ENCODE measurements around the gene FAAP100. TPM values are rescaled to one million over a fixed set of nuclear protein-coding genes. Genes with fewer than 3 reads are reported as not detected.

The FAAP100 gene, protein sequence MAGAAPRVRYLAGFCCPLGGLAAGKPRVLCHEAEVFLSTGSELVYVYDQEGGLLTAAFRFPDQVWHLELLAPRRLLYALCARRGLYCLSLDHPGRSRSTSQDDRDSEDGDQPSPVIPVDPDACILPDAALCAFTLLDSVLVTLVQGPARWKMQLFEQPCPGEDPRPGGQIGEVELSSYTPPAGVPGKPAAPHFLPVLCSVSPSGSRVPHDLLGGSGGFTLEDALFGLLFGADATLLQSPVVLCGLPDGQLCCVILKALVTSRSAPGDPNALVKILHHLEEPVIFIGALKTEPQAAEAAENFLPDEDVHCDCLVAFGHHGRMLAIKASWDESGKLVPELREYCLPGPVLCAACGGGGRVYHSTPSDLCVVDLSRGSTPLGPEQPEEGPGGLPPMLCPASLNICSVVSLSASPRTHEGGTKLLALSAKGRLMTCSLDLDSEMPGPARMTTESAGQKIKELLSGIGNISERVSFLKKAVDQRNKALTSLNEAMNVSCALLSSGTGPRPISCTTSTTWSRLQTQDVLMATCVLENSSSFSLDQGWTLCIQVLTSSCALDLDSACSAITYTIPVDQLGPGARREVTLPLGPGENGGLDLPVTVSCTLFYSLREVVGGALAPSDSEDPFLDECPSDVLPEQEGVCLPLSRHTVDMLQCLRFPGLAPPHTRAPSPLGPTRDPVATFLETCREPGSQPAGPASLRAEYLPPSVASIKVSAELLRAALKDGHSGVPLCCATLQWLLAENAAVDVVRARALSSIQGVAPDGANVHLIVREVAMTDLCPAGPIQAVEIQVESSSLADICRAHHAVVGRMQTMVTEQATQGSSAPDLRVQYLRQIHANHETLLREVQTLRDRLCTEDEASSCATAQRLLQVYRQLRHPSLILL
- 10 to 100 TPM in 2 of 4 donors, 1 to 10 TPM in 2; 3.5 to 31.2 (median 17.3) TPM for total RNA-seq

DNA sequence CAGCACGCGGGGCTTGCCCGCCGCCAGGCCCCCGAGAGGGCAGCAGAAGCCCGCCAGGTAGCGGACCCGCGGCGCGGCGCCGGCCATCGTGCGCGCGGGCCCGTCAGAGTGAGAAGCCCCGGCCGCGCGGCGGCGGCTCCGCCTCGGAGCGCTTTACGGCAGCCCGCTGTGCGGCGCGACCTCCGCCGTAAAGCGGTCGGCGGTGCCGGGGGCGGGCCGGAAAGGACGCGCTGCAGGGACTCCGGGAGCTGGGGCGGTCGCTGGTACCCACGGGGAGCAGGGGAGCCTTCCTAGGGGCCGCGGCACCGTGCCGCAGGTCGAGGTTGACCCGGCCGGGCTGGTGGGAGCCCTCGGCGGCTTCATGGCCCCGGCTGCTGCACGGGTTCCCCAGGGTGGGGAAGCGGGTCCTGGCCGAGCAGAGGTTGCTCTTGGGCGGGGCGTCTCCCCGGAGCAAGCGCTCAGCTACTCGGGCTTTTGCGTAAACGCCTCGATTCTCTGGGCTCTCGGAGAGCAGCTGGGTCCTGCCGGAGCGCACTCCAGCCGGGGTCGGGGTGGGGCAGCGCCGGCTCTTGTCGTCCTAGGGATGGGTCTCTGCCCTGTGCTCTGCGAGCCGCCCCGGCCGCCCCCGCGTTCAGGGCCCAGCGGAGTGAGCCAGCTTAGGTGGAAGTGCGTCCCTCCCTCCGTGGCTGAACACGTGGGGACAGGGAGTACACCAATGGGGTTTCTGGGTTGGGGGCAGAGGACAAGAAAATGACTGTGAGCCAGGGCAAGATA lies at the start of gene FAAP100:
Gene FAAP100, minus strand, starts transcription at position 110 of the 774 bp plus-strand sequence. Its CDS starts 23 bp downstream, at position 87.
- H3K9me3 ChIP-seq: no peaks in the 10 kb centered on the region
- peak within 1 kb of the TSS; percentile 62 to 81 for H3K4me3 ChIP-seq
- no peaks in the 10 kb centered on the region for H3K36me3 ChIP-seq
- H3K27me3 ChIP-seq: no peaks in the 10 kb centered on the region
- peak within 1 kb of the TSS; percentile 62 to 78 for H3K27ac ChIP-seq
- peaks cover 0 to 17% of the 10 kb centered on the region in 2 donors for H3K4me1 ChIP-seq
- TF ChIP-seq POLR2A (IDR thresholded peaks at IDR 0.05): peak; percentile 58 to 80
- TF ChIP-seq, protein P1, sequence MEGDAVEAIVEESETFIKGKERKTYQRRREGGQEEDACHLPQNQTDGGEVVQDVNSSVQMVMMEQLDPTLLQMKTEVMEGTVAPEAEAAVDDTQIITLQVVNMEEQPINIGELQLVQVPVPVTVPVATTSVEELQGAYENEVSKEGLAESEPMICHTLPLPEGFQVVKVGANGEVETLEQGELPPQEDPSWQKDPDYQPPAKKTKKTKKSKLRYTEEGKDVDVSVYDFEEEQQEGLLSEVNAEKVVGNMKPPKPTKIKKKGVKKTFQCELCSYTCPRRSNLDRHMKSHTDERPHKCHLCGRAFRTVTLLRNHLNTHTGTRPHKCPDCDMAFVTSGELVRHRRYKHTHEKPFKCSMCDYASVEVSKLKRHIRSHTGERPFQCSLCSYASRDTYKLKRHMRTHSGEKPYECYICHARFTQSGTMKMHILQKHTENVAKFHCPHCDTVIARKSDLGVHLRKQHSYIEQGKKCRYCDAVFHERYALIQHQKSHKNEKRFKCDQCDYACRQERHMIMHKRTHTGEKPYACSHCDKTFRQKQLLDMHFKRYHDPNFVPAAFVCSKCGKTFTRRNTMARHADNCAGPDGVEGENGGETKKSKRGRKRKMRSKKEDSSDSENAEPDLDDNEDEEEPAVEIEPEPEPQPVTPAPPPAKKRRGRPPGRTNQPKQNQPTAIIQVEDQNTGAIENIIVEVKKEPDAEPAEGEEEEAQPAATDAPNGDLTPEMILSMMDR (IDR thresholded peaks at IDR 0.05): no peak
- peak; percentile 65 to 82 for DNase-seq
- intact Hi-C loops (cut with DNase I; ENCODE audit: low total_unique reads): no loop called here

DNA sequence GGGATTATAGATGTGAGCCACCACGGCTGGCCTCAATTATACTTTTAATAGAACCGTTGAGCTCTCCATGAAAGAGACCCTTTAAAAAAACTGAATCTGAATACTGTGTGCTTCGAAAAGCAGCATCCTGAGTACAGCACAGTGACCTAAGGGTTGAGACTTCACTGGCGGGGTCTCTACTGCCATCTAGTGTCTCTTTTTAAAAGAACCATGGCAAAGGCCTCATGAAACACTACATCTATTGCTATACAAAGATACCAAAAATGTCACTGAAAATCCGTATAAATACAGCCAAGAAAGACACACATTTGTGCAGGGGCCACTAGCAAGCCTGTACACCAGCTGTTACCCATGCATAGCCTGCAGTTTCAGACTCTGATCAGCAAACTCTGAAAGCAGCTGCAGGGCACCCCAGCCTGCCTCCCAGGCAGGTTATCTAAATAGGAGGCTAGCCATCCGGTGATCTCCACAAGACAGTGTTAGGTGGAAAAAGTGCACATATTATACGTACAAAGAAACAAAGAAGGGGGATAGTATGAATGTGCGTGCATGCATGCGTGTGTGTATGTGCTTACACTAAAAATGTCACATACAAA lies 49.5 kb upstream of the FAAP100 start:
- intact Hi-C loops (cut with DNase I; ENCODE audit: low total_unique reads): no loop called here
- Histone ChIP-seq H3K27ac (no peak overlapping the region), H3K27me3 (no peaks in the 10 kb centered on the region), H3K4me1 (peaks cover 0 to 3% of the 10 kb centered on the region in 2 donors), H3K9me3 (no peaks in the 10 kb centered on the region), H3K4me3 (no peak overlapping the region), H3K36me3 (no peaks in the 10 kb centered on the region)
- DNase-seq: peak in 1 of 2 donors; percentile 40
- TF ChIP-seq, protein P1 (IDR thresholded peaks at IDR 0.05): peak; percentile 73 to 85 (median 82)
- TF ChIP-seq POLR2A (IDR thresholded peaks at IDR 0.05): no peak

DNA sequence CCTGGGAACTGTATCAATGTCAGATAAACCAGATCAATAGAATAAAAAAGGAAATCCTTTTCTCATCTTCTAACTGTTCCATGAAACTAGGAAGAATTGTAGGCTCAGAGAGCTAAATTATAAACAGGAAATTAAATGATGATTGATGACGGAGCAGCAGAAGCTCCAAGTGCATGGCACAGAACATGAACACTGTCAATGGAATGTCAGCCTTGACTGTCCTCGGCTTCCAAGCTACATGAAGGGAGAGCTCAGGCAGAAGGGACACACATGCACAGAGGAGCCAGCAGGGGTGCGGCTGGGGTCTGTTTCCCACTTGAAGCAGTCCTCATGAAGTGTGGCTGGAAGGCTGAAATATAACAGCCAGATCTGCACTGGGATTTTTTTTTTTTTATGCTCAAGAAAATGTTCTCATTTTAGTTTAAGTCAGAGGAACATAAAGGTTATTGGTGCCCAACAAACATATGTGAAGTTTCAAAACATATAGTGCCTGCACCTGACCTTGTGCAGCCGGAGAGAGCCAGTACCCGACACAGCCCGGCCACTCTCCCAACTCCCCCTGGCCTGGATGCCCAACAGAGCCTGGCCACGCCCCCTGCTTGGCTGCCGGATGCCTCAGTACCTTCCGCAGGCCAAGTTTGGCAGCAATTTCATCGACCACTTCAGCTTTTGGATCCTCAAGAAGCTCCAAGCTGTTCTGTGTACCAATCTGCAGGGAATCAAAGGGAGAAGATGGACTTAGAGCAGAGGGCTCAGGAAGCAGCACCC lies 47.8 kb upstream of the FAAP100 start:
- Histone ChIP-seq H3K27me3 (no peaks in the 10 kb centered on the region), H3K9me3 (no peaks in the 10 kb centered on the region), H3K36me3 (no peaks in the 10 kb centered on the region), H3K4me3 (no peak overlapping the region), H3K27ac (no peak overlapping the region), H3K4me1 (peaks cover 0 to 3% of the 10 kb centered on the region in 2 donors)
- intact Hi-C loops (cut with DNase I; ENCODE audit: low total_unique reads): no loop called here
- TF ChIP-seq, protein P1 (IDR thresholded peaks at IDR 0.05): no peak
- TF ChIP-seq POLR2A (IDR thresholded peaks at IDR 0.05): no peak
- DNase-seq: no peak

DNA sequence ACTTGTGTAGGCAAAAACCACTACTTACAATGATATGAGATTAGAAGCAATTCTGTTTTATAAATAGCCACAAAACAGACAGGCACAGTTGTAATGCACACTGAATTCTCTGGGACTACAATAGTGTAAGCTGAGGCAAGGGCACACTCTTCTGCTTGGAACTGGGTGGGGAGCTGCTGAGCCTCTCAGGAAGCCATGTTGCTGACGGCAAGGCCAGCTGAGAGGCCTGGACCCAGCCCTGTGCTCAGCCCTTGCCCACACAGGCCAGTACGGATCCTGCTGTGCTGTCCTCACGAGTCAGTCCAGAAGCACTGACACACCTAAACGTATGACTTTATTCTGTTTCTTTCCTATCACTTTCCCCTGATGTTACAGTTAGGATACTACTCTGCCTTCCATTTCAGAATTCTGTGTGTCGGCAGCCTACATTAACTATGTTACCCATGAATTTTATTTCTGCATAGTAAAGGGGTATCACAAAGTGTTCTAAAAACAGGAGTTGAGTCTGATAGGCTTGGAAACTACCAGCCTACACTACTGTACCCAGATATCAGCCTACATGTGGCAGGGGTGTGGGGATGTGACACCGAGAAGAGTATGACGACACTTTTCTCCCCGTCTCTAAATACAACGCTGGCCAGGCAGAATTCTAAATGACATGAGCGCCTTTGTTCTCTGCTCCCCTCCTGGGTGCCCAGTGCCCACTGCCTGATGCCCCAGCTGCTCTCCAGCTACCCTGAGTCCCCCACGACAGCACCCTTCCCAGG lies 41.1 kb upstream of the FAAP100 start:
- H3K4me3 ChIP-seq: no peak overlapping the region
- no peaks in the 10 kb centered on the region for H3K9me3 ChIP-seq
- no peak overlapping the region for H3K27ac ChIP-seq
- H3K36me3 ChIP-seq: no peaks in the 10 kb centered on the region
- H3K4me1 ChIP-seq: no peaks in the 10 kb centered on the region
- intact Hi-C loops (cut with DNase I; ENCODE audit: low total_unique reads): no loop called here
- H3K27me3 ChIP-seq: no peaks in the 10 kb centered on the region
- no peak for TF ChIP-seq POLR2A (IDR thresholded peaks at IDR 0.05)
- TF ChIP-seq, protein P1 (IDR thresholded peaks at IDR 0.05): no peak
- DNase-seq: no peak

Measured in uterus (tissue), 4 donors.